ENCODE data around the gene RNF183.

RNF183 gene

DNA sequence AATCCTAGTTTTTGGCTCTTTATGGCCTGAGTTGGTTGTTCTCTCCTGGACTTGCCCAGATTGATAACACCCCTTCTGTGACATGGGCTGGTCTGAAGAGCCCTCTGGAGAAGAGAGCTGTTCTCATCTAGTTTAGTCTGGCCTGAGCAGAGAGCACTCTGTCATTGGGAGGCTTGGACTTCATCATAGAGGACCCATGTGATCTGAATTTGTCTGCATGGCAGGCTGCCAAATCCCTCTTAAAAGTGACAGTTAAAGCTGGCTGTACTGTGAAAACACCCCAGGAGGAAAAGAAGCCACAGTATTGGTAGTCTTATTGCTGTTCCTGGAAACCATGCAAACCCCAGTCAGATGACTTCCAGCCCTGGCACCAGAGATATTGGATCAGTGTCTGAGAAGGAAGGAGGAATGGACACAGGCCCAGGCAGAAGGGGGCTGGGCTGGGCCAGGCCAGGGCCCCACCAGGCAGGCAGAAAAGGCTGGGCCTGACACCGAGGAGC, 40.6 kb upstream of the RNF183 start:
- TF ChIP-seq, protein P1, sequence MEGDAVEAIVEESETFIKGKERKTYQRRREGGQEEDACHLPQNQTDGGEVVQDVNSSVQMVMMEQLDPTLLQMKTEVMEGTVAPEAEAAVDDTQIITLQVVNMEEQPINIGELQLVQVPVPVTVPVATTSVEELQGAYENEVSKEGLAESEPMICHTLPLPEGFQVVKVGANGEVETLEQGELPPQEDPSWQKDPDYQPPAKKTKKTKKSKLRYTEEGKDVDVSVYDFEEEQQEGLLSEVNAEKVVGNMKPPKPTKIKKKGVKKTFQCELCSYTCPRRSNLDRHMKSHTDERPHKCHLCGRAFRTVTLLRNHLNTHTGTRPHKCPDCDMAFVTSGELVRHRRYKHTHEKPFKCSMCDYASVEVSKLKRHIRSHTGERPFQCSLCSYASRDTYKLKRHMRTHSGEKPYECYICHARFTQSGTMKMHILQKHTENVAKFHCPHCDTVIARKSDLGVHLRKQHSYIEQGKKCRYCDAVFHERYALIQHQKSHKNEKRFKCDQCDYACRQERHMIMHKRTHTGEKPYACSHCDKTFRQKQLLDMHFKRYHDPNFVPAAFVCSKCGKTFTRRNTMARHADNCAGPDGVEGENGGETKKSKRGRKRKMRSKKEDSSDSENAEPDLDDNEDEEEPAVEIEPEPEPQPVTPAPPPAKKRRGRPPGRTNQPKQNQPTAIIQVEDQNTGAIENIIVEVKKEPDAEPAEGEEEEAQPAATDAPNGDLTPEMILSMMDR (IDR thresholded peaks at IDR 0.05; ENCODE audit: insufficient read depth, low read length, poor library complexity, severe bottlenecking) = no peak
- no peak overlapping the region for H3K4me3 ChIP-seq (replicated peaks; ENCODE audit: low read depth, low read length)
- no peaks in the 10 kb centered on the region for H3K36me3 ChIP-seq (ENCODE audit: control insufficient read depth, insufficient read depth, low read length)
- H3K27me3 ChIP-seq (replicated peaks; ENCODE audit: control insufficient read depth, insufficient read depth, low read length) = no peaks in the 10 kb centered on the region
- DNase-seq (ENCODE audit: extremely low read depth, insufficient read length) = no peak

DNA sequence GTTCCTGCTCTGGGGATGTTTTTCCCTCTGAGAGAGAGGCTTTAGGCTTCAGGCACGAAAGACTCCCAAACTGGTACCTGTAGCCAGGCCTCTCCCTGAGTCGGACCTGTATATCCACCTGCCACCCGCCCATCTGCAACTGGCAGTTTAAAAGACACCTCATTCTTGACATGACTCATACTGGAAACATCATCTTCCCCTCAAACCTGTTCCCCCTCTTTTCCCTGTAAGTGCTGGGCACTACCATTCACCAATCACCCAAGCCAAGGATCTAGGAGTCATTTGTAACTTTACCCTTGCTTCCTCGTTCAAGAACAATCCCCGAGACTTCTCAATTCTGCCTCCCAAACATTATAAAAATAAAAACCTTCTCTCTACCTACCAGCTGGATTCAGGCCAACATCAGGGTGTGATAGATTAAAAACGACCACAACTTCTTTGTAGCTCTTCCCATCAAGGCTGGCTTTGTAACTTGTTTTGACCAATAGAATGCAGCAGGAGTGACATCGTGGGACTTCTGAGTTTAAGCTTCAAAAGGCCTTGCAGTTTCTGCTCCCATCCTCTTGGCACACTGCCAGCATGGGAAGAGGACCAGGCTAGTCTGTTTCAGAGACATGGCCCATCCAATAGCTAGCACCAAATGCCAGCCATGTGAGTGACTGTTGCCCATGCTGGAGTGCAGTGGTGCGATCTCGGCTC, 38.7 kb upstream of the RNF183 start:
- TF ChIP-seq, protein P1 (IDR thresholded peaks at IDR 0.05; ENCODE audit: insufficient read depth, low read length, poor library complexity, severe bottlenecking) = no peak
- Histone ChIP-seq H3K27me3 (replicated peaks; ENCODE audit: control insufficient read depth, insufficient read depth, low read length) (no peaks in the 10 kb centered on the region), H3K36me3 (ENCODE audit: control insufficient read depth, insufficient read depth, low read length) (no peaks in the 10 kb centered on the region), H3K4me3 (replicated peaks; ENCODE audit: low read depth, low read length) (no peak overlapping the region)
- DNase-seq (ENCODE audit: extremely low read depth, insufficient read length) = no peak

DNA sequence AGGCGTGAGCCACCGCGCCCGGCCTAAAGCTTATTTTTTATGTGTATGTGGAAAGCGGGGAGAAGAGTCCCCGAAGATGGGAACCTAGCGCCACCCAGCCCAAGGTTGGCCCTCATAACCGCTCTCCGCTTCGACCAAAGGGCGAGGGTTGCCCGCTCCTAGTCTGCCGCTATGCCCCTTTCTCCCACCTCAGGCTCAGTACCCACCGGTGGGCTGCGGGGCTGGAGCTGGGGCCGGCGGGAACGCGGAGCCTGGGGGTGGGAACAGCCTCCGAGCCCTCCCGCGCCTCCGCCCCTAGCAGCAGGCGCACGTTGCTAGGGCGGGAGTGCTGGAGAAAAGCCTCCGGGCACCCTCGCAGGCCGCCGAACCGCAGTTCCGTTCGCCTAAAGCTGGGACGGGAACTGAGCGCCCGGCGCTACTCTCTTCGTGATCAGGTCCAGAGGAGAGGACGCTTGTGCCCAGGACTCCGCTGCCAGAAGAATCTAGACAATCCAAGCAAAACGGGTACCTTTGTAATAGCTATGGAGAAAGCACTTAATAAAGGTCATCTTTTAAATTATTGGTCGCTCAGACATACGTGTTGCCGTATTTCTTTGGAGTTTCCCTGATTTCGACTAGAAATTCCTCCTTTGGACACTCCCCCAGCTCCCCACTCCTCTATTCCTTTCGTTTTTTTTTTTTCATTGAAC, 37.0 kb upstream of the RNF183 start, which contains the start of gene WDR31:
Gene WDR31 (minus strand): TSS at position 265 of the 689 bp plus-strand sequence. CDS start 8,253 bp downstream, outside the sequence.
- Histone ChIP-seq H3K36me3 (ENCODE audit: control insufficient read depth, insufficient read depth, low read length) (no peaks in the 10 kb centered on the region), H3K27me3 (replicated peaks; ENCODE audit: control insufficient read depth, insufficient read depth, low read length) (no peaks in the 10 kb centered on the region), H3K4me3 (replicated peaks; ENCODE audit: low read depth, low read length) (peak within 1 kb of the TSS; percentile 73)
- TF ChIP-seq, protein P1 (IDR thresholded peaks at IDR 0.05; ENCODE audit: insufficient read depth, low read length, poor library complexity, severe bottlenecking) = peak; percentile 4
- peak; percentile 91 for DNase-seq (ENCODE audit: extremely low read depth, insufficient read length)

DNA sequence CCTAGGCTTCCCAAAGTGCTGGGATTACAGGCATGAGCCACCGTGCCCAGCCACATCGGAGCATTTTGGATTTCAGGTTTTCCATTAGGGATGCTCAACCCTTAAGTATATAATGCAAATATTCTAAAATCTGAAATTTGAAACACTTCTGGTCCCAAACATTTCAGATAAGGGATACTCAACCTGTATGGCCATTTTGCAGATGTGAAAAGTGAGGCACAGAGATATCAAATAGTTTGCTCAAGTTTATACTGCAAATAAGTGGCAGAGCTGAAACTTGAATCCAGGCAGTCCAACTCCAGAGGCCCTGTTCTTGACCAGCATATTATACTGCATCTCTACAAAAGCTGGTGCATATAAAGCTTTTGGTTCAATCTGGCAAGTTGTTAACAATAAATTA, 34.5 kb upstream of the RNF183 start:
- no peak overlapping the region for H3K4me3 ChIP-seq (replicated peaks; ENCODE audit: low read depth, low read length)
- no peaks in the 10 kb centered on the region for H3K36me3 ChIP-seq (ENCODE audit: control insufficient read depth, insufficient read depth, low read length)
- H3K27me3 ChIP-seq (replicated peaks; ENCODE audit: control insufficient read depth, insufficient read depth, low read length) = no peaks in the 10 kb centered on the region
- TF ChIP-seq, protein P1 (IDR thresholded peaks at IDR 0.05; ENCODE audit: insufficient read depth, low read length, poor library complexity, severe bottlenecking) = no peak
- no peak for DNase-seq (ENCODE audit: extremely low read depth, insufficient read length)

DNA sequence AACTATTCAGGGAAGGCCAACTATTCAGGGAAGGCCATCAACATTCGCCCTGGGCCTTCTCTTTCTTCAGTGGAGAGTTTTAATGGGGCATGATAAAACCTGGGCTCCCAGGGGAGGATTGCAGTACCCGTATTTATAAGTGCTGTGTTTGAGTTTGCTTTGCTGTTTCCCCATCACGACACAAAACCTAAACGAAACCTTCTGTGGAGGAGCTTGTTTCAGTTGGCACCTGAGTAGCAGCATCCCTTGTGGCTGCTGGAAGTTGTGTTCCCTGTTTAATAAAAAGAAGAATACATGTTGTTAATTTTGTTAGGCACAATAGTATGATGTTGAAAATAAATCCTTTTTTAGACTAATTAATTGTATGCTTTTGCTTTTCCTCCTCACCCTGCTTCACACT, 28.6 kb upstream of the RNF183 start:
- no peak for DNase-seq (ENCODE audit: extremely low read depth, insufficient read length)
- no peak overlapping the region for H3K4me3 ChIP-seq (replicated peaks; ENCODE audit: low read depth, low read length)
- TF ChIP-seq, protein P1 (IDR thresholded peaks at IDR 0.05; ENCODE audit: insufficient read depth, low read length, poor library complexity, severe bottlenecking) = no peak
- H3K36me3 ChIP-seq (ENCODE audit: control insufficient read depth, insufficient read depth, low read length) = no peaks in the 10 kb centered on the region
- H3K27me3 ChIP-seq (replicated peaks; ENCODE audit: control insufficient read depth, insufficient read depth, low read length) = no peaks in the 10 kb centered on the region
